Esophagus squamous epithelium (tissue), 4 donors: ENCODE data around the gene PRND.

ENCODE experiments used
- POLR2A ChIP-seq, 4 donors: fragments of 450-650 bp; IDR thresholded peaks; one replicate each; pipeline ENCODE4 v1.6.1; 2017; ENCODE audit warnings: antibody characterized with exemption in 4 of 4, mild to moderate bottlenecking in 4 of 4, moderate library complexity in 3 of 4
- TF ChIP-seq, protein P1 (sequence below), 6 experiments: fragments of 450-650 bp in 4 of 6; fragments of 200-600 bp in 2 of 6; sonication (generic) in 2 of 6; IDR thresholded peaks; one replicate each; pipeline ENCODE4 v1.5.1; 2016 to 2019; ENCODE audit warnings: antibody characterized with exemption in 6 of 6, mild to moderate bottlenecking in 4 of 6, moderate library complexity in 4 of 6

DNA sequence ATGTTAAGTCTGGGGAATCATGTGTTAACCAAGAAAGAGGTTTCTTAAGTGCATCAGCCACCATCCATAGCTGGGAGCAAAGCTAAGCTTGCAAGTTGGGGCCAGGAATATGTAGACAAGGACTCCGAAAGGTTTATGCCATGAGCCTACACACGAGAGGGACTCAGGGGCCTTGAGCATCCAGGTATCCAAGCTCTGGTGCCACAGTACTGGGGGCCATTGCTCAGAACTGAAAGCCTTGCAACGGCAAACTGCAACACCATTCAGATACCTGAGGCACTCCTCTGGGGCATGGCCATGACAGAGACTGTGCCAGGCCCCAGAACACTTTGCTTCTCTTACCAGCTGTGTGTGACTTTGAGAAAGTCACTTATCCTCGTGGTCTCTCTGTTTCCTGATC, 27.6 kb downstream of the PRND start:
- TF ChIP-seq, protein P1, sequence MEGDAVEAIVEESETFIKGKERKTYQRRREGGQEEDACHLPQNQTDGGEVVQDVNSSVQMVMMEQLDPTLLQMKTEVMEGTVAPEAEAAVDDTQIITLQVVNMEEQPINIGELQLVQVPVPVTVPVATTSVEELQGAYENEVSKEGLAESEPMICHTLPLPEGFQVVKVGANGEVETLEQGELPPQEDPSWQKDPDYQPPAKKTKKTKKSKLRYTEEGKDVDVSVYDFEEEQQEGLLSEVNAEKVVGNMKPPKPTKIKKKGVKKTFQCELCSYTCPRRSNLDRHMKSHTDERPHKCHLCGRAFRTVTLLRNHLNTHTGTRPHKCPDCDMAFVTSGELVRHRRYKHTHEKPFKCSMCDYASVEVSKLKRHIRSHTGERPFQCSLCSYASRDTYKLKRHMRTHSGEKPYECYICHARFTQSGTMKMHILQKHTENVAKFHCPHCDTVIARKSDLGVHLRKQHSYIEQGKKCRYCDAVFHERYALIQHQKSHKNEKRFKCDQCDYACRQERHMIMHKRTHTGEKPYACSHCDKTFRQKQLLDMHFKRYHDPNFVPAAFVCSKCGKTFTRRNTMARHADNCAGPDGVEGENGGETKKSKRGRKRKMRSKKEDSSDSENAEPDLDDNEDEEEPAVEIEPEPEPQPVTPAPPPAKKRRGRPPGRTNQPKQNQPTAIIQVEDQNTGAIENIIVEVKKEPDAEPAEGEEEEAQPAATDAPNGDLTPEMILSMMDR (IDR thresholded peaks at IDR 0.05): no peak
- no peak for TF ChIP-seq POLR2A (IDR thresholded peaks at IDR 0.05)
